NCI-H345 treated with DMSO at 0.1 percent for 48 hours (cell line): ENCODE measurements around the gene ZNF438.
A peak's percentile ranks its signal among the peaks of the same experiment; 100 is the strongest.
"Not testable (repeated sequence)": the region's sequence is repeated elsewhere in the genome, so short reads cannot be mapped to it uniquely, and the experiment has no call there.

Experiments used
- DNase-seq: peaks from one replicate; lab custom pipeline; 2025; ENCODE audit not compliant: unreplicated experiment; lab: John Stamatoyannopoulos, UW

Gene ZNF438

DNA sequence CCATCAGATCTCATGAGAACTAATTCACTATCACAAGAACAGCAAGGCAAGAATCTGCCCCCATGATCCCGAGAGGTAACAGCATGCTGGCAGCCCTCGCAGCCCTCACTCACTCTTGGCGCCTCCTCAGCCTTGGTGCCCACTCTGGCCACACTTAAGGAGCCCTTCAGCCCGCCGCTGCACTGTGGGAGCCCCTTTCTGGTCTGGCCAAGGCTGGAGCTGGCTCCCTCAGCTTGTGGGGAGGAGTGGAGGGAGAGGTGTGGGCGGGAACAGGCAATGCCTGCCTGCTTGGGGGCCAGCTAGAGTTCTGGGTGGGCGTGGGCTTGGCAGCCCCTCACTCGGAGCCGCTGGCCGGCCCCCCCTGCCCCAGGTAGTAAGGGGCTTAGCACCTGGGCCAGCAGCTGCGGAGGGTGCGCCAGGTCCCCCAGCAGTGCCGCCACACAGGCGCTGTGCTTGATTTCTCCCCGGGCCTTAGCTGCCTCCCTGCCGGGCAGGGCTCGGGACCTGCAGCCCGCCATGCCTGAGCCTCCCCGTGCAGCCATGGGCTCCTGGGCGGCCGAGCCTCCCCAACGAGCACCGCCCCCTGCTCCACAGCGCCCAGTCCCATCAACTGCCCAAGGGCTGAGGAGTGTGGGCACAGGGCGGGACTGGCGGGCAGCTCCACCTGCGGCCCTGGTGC lies 24.0 kb upstream of the ZNF438 start:
- DNase-seq: no peak

DNA sequence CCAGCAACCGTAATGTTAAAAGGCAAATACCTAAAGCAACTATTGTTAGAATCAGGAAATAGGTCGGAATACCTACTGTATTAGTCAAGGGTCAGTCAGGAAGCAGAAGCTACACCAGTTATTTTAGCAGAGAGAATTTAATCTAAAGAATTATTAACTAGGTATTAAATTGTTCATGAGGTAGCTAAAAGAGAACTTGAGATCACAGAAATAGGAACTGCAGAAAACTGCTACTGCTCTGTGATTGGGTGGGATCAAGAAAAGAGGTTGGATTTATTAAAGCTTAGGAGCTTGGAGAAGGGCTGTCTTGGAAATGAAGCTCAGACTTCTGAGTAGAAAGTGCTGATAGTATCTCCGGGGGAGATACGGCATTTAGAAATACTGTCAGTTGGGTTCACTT lies 20.0 kb upstream of the ZNF438 start:
- DNase-seq: no peak

DNA sequence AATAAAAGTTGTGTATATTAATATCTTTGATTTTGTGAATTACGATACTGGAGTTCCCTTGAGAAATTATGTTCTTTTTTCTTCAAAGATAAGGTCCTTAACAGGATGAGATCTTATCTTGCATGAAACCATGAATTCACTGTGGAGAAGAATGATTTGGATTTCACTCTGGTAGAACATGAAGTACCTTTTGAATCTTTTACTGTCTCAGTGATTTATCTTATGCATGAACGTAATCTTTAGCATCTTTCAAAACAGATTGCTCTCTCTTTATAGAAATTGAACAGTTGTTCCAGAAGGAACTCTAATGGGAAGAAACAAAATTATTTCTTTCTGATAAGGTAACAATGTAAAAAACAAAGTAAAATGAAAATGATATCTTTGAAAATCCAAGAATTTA lies 11.0 kb upstream of the ZNF438 start:
- DNase-seq: no peak

DNA sequence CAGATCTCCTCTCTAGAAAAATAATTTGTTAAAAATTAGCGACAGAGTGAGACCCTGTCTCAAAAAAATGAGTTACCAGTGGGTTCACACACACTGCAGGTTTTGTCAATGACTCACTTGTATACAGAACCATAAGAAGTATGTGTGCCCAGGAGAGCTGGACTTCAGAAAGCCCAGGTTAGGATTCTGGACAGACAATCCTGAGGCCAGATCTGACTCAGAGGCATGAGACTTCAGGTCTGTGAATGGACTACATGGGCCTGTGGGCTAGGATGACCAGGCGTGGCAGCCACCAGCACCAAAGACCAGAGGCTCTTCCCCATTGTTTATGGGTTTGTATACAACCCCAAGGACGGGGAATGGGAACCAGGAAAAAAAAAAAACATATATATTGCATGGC lies 9.3 kb upstream of the ZNF438 start:
- DNase-seq: no peak

DNA sequence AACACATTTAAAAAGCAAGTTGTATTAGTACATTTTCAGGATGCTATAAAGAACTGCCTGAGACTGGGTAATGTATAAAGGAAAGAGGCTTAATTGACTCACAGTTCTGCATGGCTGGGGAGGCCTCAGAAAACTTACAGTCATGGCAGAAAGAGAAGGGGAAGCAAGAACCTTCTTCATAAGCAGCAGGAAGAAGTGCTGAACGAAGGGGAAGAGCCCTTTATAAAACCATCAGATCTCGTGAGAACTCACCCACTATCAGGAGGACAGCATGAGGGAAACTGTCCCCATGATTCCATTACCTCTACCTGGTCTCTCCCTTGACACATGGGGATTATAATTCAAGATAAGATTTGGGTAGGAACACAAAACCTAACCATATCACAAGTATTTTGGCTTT lies 7.3 kb upstream of the ZNF438 start:
- not testable (repeated sequence) for DNase-seq

DNA sequence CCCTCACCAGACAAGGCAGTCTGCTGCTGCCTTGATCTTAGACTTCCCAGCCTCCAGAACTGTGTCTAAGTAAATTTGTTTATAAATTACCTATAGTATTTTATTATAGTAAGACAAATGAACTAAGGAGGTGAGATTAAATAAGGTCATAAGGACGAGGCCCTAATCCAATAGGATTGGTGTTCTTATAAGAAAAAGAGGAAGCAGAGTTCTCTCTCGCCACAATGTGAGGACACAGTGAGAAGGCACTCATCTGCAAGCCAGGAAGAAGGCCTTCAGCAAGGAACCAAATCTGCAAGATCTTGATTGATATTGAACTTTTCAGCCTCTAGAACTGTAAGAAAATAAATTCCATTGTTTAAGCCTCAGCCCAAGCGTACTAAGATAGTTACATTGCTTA lies 6.1 kb upstream of the ZNF438 start:
- DNase-seq: no peak

DNA sequence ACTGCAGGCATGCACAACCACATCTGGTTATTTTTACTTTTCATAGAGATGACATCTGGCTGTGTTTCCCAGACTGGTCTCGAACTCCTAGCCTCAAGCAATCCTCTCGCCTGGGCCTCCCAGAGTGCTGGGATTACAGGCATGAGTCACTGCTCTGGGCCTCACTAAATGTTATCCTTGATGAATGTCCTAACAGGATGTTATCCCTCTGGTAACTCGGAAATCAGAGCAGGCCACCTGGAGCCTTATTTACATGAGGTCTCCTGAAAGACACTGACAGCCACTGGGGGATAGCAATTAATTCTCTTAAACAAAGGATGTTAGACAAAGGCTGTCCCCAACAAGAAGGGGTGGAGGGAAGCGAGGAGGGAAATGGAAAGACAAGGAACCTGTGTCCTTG lies 4.5 kb upstream of the ZNF438 start:
- DNase-seq: no peak

DNA sequence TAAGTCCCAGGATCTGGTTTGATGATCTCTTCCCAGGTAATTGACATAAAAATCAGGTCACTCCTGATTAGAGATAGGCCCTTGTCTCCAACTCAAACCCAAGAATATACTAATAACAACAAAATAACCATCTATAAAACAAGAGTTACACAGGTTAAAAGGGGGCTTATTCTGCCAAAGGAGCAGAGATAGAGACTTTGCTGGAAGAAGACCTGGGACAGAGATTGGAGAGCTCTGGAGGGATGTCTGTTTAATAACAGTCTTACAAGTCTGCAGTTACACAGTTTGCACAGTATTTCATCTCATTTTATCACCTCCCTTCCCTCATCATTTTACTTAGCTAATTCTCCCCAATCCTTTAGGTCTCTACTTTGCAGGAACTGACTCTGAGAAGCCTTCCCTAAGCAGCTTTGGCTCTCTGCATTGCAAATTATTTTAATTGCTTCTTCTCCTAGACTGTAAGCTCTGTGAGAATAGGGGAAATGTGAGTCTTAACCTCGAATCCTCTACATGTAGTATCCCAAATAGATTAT lies 3.7 kb upstream of the ZNF438 start:
- no peak for DNase-seq

DNA sequence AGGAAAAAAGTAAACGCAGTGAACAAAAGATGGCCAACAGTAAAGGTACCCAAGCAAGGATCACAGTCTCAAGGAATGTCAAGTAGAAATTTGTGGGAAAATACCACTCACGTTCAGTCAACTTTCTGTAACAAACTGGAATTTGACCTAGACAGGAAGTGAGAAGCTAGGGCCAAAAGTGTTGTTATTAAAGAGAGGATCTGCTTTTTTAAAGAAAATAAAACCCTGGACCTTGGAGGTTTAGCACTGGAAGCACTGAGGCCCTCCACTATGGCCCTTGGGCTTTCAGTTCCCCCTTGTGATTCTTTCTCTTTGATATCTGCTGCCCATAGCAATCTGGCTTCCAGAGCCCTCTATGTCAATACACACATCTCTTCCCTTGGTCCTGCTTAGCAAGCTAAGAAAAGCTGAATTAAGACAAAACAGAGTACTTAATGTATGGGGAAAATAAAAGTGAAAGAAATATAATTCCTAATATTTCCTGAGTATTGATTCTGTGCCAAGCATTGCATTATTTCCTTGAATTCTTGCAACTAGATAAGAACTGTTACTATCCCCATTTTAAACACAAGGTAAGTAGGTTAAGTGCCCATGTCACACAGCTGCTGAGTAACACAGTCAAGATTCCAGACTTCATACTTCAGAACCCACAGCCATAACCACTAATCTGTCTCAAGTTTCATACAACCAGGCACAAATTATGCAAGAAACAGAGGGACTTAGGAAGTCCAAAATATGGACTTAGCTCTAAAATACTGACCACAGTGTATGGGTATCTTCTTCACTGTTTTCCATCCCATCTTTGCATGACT lies 2.6 kb upstream of the ZNF438 start:
- no peak for DNase-seq

DNA sequence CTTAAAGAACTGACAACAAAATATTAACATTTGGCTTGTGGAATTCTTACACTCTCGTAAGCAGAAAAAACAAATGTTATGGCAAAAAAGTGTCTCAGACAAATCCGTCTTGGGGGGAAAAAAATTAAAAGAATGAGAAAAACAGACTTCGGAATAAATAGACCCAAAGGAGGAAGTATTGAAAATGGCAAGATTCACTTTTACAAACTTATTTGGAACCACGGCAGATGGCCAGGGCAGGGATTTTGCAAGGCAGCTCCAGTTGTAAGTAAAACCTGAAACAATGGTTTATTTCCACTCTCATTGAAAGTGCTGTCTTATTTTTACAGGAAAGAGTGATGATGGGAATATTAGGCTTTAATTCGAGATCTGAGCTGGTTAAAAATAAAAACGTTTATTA lies 1.5 kb upstream of the ZNF438 start:
- DNase-seq: no peak

DNA sequence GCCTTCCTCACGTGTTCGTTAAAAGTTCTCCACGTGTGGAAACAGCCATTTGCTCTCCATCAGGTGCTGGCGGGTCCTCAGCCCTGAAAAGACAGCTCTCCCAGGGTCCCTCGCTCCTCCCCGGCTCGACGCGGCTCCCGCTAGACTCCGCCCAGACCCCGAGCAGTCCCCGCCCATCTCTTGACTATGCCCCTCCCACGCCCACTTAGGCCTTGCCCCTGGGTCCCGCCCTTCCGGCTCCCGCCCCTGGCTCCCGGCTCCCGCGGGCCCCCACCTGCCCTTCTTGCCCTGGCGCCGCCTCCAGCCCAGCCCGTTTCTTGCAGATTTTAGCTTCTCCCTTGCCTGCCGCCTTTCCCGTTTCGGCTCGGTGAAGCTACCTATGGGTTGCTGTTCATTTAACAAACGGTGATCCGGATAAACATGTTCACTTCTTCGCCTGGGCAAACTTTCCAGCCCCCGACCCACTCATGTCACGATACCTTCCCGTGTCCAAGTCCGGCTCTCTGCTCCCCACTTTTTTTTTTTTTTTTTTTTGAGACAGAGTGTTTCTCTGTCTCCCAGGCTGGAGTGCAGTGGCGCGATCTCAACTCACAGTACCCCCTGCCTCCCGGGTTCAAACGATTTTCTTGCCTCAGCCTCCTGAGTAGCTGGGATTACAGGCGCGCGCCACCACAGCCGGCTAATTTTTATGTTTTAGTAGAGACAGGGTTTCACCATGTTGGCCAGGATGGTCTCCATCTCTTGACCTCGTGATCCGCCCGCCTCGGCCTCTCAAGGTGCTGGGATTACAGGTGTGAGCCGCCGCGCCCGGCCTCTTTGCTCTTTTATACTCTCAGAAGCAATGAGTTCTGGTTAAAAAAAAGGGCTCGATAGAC lies 830 bp upstream of the ZNF438 start:
- peak; percentile 61 for DNase-seq

DNA sequence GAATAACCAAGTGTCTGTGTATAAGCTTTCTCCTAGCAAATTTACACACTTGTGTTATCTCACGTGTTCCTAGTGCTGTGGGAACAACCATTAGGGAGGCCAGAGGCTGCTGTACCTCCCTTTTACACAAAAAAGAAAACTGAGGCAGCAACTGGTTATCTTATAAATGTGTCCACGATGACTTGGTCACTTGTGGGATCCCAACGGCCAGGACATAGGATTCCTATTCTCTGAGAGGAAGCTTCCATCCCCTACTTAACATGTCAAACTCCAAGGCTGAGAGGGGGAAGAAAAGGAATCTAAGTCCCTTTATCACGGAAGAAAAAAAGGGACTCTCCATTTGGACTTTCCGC lies 484 bp downstream of the ZNF438 start:
- no peak for DNase-seq

DNA sequence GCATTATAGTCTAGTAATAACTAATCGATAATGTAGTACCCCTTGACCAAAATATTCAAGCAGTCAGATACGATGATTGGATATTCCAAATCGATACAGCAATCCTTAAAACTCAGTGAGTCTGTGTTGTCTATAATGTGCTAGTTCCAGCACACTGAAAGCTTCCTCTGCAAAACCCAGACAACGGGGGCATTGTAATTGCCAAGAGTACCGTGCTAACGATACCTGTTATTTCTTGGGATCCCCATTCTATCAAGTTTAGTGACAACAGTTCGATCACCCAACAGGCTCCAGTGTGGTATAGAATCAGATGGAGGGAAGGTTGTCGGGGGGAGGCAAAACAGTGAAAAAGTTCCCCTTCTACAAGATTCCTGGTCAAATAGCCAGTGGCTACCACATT lies 865 bp downstream of the ZNF438 start:
- no peak for DNase-seq

DNA sequence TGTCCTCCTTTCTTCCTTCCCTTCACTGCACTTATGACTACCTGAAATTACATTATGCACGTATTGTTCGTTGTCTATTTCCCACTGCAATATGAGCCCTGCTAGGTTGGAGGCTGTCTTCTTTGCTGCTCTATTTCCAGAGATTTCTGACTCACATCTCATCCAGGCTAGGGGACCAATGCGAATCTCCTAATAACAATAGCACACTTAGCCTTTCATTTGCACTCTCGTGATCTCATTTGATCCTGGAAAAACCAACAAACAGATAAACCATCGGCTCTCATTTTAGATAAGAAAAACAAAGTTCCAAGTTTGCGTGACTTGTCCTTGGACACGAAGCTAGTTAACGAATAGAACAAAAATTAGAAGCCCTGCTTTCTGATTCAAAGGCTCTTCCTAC lies 1.4 kb downstream of the ZNF438 start:
- no peak for DNase-seq

DNA sequence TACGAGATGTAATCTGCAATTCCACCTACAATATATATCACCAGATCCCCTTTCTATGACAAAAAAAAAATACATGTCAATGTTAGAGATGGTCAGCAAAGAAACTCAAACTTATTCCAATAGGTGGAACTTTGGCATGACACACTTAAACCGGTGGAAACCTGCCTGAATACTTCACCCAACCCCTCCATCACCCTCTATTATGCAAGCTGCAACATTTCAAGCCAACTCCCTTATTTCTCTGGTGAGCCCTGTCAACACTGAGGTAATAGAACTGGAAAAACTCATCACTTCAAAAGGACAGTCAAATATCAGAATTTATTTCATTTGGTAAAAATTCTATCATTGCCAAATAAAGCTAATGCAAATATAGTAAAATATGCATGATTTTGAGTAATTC lies 3.6 kb downstream of the ZNF438 start:
- DNase-seq: no peak

DNA sequence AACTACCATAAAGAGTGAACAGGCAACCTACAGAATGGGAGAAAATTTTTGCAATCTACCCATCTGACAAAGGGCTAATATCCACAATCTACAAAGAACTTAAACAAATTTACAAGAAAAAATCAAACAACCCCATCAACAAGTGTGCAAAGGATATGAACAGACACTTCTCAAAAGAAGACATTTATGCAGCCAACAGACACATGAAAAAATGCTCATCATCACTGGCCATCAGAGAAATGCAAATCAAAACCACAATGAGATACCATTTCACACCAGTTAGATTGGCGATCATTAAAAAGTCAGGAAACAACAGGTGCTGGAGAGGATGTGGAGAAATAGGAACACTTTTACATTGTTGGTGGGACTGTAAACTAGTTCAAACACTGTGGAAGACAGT lies 5.4 kb downstream of the ZNF438 start:
- DNase-seq: not testable (repeated sequence)

DNA sequence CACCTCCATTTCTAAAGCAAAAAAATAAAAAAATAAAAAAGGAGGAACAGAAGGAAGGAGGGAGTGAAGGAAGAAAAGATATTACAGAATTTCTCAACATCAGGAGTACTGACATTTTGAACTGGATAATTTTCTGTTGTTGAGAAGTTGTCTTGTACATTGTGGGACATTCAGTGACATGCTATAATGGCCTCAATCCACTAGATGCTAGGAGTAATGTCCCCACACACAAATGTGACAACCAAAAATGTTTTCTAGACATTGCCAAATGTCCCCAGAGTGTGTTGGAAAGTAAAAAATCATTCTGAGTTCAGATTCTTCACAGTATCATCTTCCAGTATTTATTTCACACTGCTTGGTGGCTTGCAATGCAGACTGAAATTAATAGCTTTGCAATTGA lies 6.5 kb downstream of the ZNF438 start:
- no peak for DNase-seq

DNA sequence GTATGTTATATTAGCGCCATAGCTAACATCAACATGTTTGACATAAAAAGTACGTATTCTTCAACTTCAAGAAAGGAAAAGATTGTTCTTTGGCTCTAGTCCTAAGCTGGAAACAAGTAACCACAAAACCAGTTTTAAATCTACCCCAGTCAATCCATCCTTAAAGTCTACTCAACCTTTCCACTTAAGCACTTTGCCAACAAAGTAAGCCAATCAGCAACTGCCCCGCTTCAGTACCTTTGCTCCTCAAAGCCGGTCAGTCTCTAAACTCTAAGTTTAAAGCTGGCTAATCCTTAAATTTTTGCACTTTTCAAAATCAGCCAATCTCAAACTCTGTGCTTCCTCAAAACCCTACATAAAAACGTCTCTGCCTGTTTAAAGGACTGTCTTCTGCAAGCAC lies 8.1 kb downstream of the ZNF438 start:
- DNase-seq: no peak

DNA sequence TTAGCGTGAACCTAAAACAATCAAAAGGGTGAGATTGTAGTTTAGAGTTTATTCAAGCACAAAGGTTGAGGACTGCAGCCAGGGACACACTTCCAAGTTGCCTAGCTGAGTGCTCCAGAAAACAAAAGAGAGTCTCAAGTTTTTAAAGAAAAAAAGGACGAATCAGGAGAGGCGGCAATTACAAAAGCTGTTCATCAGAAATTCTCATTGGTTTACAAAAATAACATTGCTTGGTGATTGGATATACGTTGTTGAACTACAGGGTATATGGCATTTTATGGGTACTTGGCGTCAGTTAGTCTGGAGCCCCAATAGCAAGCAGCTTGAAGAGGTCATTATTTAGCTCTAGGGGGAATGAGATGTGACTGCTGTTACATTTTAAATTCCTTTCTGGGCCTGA lies 11.5 kb downstream of the ZNF438 start:
- no peak for DNase-seq

DNA sequence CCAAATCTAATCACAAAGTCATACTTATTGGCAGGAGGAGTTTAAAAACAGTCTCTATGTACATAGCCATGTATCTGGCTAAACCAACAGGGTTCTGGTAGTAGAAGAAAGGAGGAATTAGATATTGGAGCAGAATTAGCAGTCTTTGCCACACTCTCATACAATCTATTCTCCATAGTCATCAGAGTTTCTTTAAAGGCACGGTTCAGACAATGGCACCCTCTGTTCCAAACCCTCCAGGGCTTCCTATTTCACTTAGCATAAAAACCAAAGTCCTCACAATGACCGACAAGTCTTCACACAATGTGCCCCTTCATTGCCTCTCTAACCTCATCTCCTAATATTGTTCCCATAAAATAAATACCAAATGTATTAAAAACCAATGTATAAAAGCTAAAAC lies 12.7 kb downstream of the ZNF438 start:
- no peak for DNase-seq

DNA sequence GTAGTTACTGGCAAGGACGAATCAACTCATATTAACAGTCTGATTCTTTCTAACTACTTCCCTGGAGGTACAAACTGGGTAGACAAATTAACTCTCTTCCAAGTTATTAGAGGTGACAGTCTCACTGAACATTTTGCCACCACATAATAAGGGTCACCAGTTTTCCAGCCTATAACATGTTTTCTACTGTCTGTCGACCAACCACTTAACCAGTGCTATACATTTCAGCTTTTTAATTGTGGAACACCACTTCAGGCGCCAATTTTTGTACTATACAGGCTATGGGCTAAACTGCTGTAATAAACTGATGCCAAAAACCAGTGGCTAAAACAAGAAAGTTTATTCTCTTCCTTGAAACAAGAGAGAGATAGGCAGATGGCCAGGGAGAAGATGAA lies 13.3 kb downstream of the ZNF438 start:
- no peak for DNase-seq
